Measurements from ENCODE around the gene DYNAP.

DYNAP gene

DNA sequence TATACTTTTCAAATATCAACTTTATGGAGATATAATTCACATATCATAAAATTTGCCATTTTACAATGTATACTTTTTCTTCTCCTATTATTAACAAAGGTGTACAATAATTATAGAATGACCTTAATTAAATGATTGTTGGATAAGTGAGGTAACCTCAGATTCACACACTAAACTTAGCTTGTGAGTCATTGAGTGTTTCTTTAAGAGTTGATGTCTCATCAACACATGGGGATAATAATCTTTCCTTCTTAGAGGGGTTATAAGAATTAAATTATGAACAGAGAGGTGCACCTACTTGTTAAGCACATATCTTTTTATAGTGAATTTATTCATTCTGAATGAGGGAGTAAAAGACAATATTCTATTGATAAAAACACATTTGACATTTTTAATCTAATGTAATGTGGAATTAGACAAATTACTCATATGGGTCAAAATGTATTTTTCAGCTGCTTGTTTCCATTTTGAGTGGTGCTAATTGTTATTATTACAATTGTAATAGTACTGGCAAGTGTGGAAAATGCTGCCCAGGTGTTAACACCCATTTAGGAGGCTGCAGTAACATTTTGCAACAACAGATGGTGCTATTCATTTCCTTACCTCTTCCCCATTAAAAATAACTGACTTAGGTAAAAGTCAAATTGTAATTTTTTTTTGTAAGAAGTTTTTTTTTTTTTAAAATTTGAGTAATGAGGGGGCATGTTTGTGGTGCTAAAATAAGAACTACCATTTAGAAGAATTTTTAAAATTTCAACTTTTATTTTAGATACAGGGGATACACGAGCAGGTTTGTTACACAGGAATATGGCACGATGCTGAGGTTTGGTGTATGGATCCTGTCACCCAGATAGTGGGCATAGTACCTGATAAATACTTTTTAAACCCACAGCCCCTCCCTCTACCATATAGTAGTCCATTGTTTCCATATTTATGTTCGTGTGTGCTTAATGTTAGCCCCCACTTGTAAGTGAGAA lies 32.1 kb upstream of the DYNAP start:
- DNase-seq (ENCODE audit: low read depth) = peak; percentile 15
- TF ChIP-seq, protein P1, sequence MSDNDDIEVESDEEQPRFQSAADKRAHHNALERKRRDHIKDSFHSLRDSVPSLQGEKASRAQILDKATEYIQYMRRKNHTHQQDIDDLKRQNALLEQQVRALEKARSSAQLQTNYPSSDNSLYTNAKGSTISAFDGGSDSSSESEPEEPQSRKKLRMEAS (IDR thresholded peaks at IDR 0.05; ENCODE audit: low read depth, low read length) = no peak
- TF ChIP-seq, protein P2, sequence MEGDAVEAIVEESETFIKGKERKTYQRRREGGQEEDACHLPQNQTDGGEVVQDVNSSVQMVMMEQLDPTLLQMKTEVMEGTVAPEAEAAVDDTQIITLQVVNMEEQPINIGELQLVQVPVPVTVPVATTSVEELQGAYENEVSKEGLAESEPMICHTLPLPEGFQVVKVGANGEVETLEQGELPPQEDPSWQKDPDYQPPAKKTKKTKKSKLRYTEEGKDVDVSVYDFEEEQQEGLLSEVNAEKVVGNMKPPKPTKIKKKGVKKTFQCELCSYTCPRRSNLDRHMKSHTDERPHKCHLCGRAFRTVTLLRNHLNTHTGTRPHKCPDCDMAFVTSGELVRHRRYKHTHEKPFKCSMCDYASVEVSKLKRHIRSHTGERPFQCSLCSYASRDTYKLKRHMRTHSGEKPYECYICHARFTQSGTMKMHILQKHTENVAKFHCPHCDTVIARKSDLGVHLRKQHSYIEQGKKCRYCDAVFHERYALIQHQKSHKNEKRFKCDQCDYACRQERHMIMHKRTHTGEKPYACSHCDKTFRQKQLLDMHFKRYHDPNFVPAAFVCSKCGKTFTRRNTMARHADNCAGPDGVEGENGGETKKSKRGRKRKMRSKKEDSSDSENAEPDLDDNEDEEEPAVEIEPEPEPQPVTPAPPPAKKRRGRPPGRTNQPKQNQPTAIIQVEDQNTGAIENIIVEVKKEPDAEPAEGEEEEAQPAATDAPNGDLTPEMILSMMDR (IDR thresholded peaks at IDR 0.05; ENCODE audit: low read depth, low read length) = peak; percentile 50
- H3K4me3 ChIP-seq (ENCODE audit: low read depth, low read length) = no peak overlapping the region

DNA sequence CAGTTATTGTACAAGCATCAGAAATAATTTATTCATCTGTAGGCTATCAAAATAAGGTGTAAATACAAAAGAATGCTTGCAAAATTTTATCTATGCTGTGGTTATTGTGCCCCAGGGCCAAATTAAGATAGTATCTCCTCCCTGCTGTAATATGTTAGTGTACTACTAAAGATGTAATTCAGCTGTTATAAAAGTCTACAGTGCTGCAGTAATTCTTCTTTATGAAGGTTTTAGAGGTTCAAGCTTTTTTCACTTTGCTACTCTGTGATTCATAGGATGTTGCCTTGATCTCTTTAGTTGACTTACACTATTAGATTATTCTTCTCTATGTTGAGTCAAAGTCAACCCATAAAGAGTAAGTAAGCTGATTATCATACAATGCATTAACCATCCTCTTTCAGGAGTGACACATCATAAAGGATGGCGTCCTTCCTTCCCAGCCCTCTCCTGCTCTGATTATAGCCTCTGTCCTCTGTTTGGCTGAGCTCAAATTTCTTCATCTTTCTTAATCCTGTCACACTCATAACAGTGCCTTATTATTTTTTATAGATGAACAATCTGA lies 29.3 kb upstream of the DYNAP start:
- DNase-seq (ENCODE audit: low read depth) = no peak
- TF ChIP-seq, protein P1 (IDR thresholded peaks at IDR 0.05; ENCODE audit: low read depth, low read length) = no peak
- no peak for TF ChIP-seq POLR2A (IDR thresholded peaks at IDR 0.05; ENCODE audit: extremely low read depth, insufficient read length)
- no peak for TF ChIP-seq MYC (IDR thresholded peaks at IDR 0.05; ENCODE audit: low read depth, low read length)
- TF ChIP-seq, protein P2 (IDR thresholded peaks at IDR 0.05; ENCODE audit: low read depth, low read length) = no peak
- H3K4me3 ChIP-seq (ENCODE audit: low read depth, low read length) = no peak overlapping the region

DNA sequence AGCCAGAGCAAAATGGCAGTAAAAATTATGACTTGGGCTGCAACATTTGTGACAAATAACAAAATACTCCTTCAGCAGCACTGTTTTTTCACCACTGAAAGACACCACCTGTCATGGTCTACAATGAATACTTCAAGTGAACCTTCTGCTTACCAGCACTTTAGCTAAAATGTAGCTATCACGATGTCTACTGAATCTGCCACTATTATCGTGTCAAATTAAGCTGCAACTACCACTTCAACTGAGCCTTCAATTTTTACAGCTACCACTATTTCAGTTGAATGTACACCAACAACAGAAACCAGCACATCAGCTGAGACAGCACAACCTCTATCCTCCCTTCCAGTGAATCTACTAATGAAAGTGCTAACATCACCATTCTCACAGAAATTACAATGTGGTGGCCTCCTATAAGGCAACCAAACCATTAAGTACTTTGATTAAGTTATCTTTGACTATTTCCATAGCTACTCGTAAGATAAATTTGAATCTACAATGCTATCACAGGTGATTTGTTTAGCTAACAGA lies 10.8 kb upstream of the DYNAP start:
- H3K4me3 ChIP-seq (ENCODE audit: low read depth, low read length) = no peak overlapping the region
- no peak for DNase-seq (ENCODE audit: low read depth)
- TF ChIP-seq POLR2A (IDR thresholded peaks at IDR 0.05; ENCODE audit: extremely low read depth, insufficient read length) (no peak), MYC (IDR thresholded peaks at IDR 0.05; ENCODE audit: low read depth, low read length) (no peak)
- TF ChIP-seq, protein P2 (IDR thresholded peaks at IDR 0.05; ENCODE audit: low read depth, low read length) = no peak
- TF ChIP-seq, protein P1 (IDR thresholded peaks at IDR 0.05; ENCODE audit: low read depth, low read length) = no peak

DNA sequence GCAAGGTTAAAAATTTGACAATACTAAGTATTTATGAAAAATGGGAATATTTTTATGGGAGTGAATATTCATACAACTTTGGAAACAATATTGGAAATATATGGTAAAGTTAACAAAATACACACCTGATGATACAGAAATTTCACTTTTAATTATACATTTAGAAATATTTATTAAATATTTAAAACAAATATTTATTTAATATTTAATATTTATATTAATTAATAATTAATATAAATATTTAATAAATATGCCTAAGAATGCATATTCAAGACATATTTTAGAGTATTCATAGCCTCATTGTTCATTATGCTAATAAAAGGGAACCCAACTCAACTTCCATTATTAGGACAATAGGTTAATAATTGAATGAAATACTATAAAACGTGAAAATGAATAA lies 7.0 kb upstream of the DYNAP start:
- H3K4me3 ChIP-seq (ENCODE audit: low read depth, low read length) = no peak overlapping the region
- TF ChIP-seq, protein P2 (IDR thresholded peaks at IDR 0.05; ENCODE audit: low read depth, low read length) = no peak
- TF ChIP-seq, protein P1 (IDR thresholded peaks at IDR 0.05; ENCODE audit: low read depth, low read length) = no peak
- TF ChIP-seq MYC (IDR thresholded peaks at IDR 0.05; ENCODE audit: low read depth, low read length) (no peak), POLR2A (IDR thresholded peaks at IDR 0.05; ENCODE audit: extremely low read depth, insufficient read length) (no peak)
- no peak for DNase-seq (ENCODE audit: low read depth)

DNA sequence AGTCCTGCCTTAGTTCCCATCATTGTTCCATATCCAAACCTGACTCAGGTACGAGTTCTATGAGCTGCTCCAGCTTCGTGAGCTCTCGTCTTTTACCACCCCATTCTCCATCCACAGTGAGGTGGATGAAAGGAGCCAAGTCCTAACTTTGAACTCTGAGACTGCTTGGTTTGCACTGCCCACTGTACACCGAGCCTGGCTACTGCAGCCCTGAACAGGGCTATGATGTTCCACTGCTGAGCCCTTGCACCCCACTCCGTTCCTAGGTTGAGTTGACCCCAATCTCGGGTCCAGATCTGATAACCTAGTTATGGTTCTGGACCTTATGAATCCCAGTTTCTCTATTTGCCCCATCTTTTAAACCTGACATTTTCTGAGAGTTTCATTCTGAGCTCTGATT lies 5.3 kb upstream of the DYNAP start:
- H3K4me3 ChIP-seq (ENCODE audit: low read depth, low read length) = no peak overlapping the region
- DNase-seq (ENCODE audit: low read depth) = no peak
- TF ChIP-seq, protein P1 (IDR thresholded peaks at IDR 0.05; ENCODE audit: low read depth, low read length) = no peak
- TF ChIP-seq POLR2A (IDR thresholded peaks at IDR 0.05; ENCODE audit: extremely low read depth, insufficient read length) (no peak), MYC (IDR thresholded peaks at IDR 0.05; ENCODE audit: low read depth, low read length) (no peak)
- TF ChIP-seq, protein P2 (IDR thresholded peaks at IDR 0.05; ENCODE audit: low read depth, low read length) = no peak
